OCI-LY1 (cell line): ENCODE data around the gene PRPF19.

ENCODE experiments used
- H2AFZ ChIP-seq: fragments of 200-600 bp; sonication (generic), shearing (Covaris generic); 2 replicates; pipeline ENCODE4 v1.6.0; 2014; ENCODE audit warnings: antibody characterized with exemption, mild to moderate bottlenecking, low read length
- H3F3A ChIP-seq: fragments of 200-600 bp; sonication (generic), shearing (Covaris generic); 2 replicates; pipeline ENCODE4 v1.6.0; 2014; ENCODE audit warnings: mild to moderate bottlenecking, antibody characterized with exemption, low read length, moderate library complexity; ENCODE audit not compliant: insufficient read depth
- H3K27ac ChIP-seq: fragments of 200-600 bp; sonication (generic); 2 replicates; pipeline ENCODE4 v1.5.1; 2014; ENCODE audit warnings: low read length, mixed run types, mild to moderate bottlenecking, low read depth; ENCODE audit not compliant: poor library complexity, severe bottlenecking
- H3K27me3 ChIP-seq: fragments of 200-600 bp; sonication (generic); 2 replicates; pipeline ENCODE4 v1.6.0; 2014; ENCODE audit warnings: antibody characterized with exemption, mild to moderate bottlenecking, low read length, moderate library complexity; ENCODE audit not compliant: insufficient read depth
- H3K36me3 ChIP-seq: fragments of 200-600 bp; sonication (generic); 2 replicates; pipeline ENCODE4 v1.6.1; 2014; ENCODE audit warnings: mild to moderate bottlenecking, antibody characterized with exemption, low read length, moderate library complexity, mixed read lengths; ENCODE audit not compliant: insufficient read depth
- H3K4me1 ChIP-seq: fragments of 200-600 bp; sonication (generic); 2 replicates; pipeline ENCODE4 v1.5.1; 2014; ENCODE audit warnings: mild to moderate bottlenecking, low read length, moderate library complexity; ENCODE audit not compliant: insufficient read depth, severe bottlenecking
- H3K4me2 ChIP-seq: fragments of 200-600 bp; sonication (generic), shearing (Covaris generic); 2 replicates; pipeline ENCODE4 v1.6.1; 2014; ENCODE audit warnings: low read length
- H3K4me3 ChIP-seq: fragments of 200-600 bp; sonication (generic); 2 replicates; pipeline ENCODE4 v1.5.1; 2014; ENCODE audit warnings: low read length, low read depth, mild to moderate bottlenecking, mixed read lengths; ENCODE audit not compliant: poor library complexity, severe bottlenecking
- H3K79me2 ChIP-seq: fragments of 200-600 bp; shearing (Covaris generic); 2 replicates; pipeline ENCODE4 v1.6.1; 2016; ENCODE audit warnings: mixed run types, low read length, mixed read lengths; ENCODE audit not compliant: insufficient read depth
- H3K9ac ChIP-seq: fragments of 200-600 bp; sonication (generic), shearing (Covaris generic); 2 replicates; pipeline ENCODE4 v1.6.1; 2014; ENCODE audit warnings: mild to moderate bottlenecking, low read length, mixed read lengths
- H3K9me2 ChIP-seq: fragments of 200-600 bp; sonication (generic), shearing (Covaris generic); 2 replicates; pipeline ENCODE4 v1.6.1; 2014; ENCODE audit warnings: low read depth, mild to moderate bottlenecking, low read length, mixed read lengths
- H3K9me3 ChIP-seq: fragments of 200-600 bp; shearing (Covaris generic); 2 replicates; pipeline ENCODE4 v1.6.1; 2014; ENCODE audit warnings: low read length, mixed read lengths
- H4K20me1 ChIP-seq: fragments of 200-600 bp; sonication (generic), shearing (Covaris generic); 2 replicates; pipeline ENCODE4 v1.6.0; 2016; ENCODE audit warnings: mild to moderate bottlenecking, low read length; ENCODE audit not compliant: insufficient read depth
- CTCF ChIP-seq: fragments of 200-600 bp; sonication (generic), shearing (Covaris generic); IDR thresholded peaks from 2 replicates; pipeline ENCODE4 v1.5.1; 2017; ENCODE audit warnings: mild to moderate bottlenecking, antibody characterized with exemption, low read length, moderate library complexity, mixed read lengths
- EZH2 ChIP-seq: fragments of 200-600 bp; sonication (generic), shearing (Covaris generic); IDR thresholded peaks from 2 replicates; pipeline ENCODE4 v1.8.0; 2017; ENCODE audit warnings: borderline replicate concordance, mixed run types, mild to moderate bottlenecking, antibody characterized with exemption, low read length, moderate library complexity, mixed read lengths

PRPF19 gene

GRCh38 chr11:60899046-60899936, 7.1 kb downstream of the PRPF19 start:
- Histone ChIP-seq H3K79me2 (peaks cover 11% of the 10 kb centered on the region), H3K4me3 (no peak overlapping the region), H3K27ac (no peak overlapping the region), H3K9me3 (no peaks in the 10 kb centered on the region), H3K36me3 (peaks cover 99% of the 10 kb centered on the region), H3K9me2 (no peaks in the 10 kb centered on the region), H2AFZ (no peak overlapping the region), H3K4me1 (peaks cover 3% of the 10 kb centered on the region), H3K9ac (no peak overlapping the region), H3F3A (no peaks in the 10 kb centered on the region), H4K20me1 (no peaks in the 10 kb centered on the region), H3K27me3 (no peaks in the 10 kb centered on the region), H3K4me2 (no peak overlapping the region)
- TF ChIP-seq EZH2 (no peak), CTCF (peak; percentile 96)

GRCh38 chr11:60897496-60897895, 8.9 kb downstream of the PRPF19 start:
- Histone ChIP-seq H3K9ac (no peak overlapping the region), H3K9me2 (no peaks in the 10 kb centered on the region), H2AFZ (no peak overlapping the region), H3K4me3 (no peak overlapping the region), H3K9me3 (no peaks in the 10 kb centered on the region), H4K20me1 (no peaks in the 10 kb centered on the region), H3K4me2 (no peak overlapping the region), H3K27me3 (no peaks in the 10 kb centered on the region), H3K36me3 (peaks cover 97% of the 10 kb centered on the region), H3K27ac (no peak overlapping the region), H3K79me2 (no peaks in the 10 kb centered on the region), H3F3A (no peaks in the 10 kb centered on the region), H3K4me1 (no peaks in the 10 kb centered on the region)
- TF ChIP-seq CTCF, result no peak
- TF ChIP-seq EZH2, result no peak

- no peaks in the 10 kb centered on the region for H4K20me1 ChIP-seq
- TF ChIP-seq EZH2 (no peak), CTCF (no peak)
- no peaks in the 10 kb centered on the region for H3K27me3 ChIP-seq
- H3F3A ChIP-seq, result no peaks in the 10 kb centered on the region
- H3K4me2 ChIP-seq, result no peak overlapping the region
- H3K9ac ChIP-seq, result no peak overlapping the region
- peaks cover 94% of the 10 kb centered on the region for H3K36me3 ChIP-seq
- no peaks in the 10 kb centered on the region for H3K9me2 ChIP-seq
- no peaks in the 10 kb centered on the region for H3K79me2 ChIP-seq
- H3K27ac ChIP-seq, result no peak overlapping the region
- no peak overlapping the region for H2AFZ ChIP-seq
- no peaks in the 10 kb centered on the region for H3K4me1 ChIP-seq
- no peak overlapping the region for H3K4me3 ChIP-seq
- H3K9me3 ChIP-seq, result no peaks in the 10 kb centered on the region
Measured at GRCh38 chr11:60895687-60896086, 10.7 kb downstream of the PRPF19 start.
